GM18505 (cell line): ENCODE measurements around the gene ASPSCR1.
"Not testable (repeated sequence)": the region's sequence is repeated elsewhere in the genome, so short reads cannot be mapped to it uniquely, and the experiment has no call there.

Source experiments
- ATAC-seq: cut with Tn5 transposase; IDR thresholded peaks from one replicate; pipeline ENCODE4 v1.9.1; 2021; ENCODE audit not compliant: unreplicated experiment
- POLR2A ChIP-seq: IDR thresholded peaks from 4 replicates; pipeline ENCODE4 v1.6.1; 2011; ENCODE audit warnings: borderline replicate concordance; ENCODE audit not compliant: insufficient read depth, insufficient read length; ENCODE audit errors: extremely low read depth

Gene ASPSCR1

DNA sequence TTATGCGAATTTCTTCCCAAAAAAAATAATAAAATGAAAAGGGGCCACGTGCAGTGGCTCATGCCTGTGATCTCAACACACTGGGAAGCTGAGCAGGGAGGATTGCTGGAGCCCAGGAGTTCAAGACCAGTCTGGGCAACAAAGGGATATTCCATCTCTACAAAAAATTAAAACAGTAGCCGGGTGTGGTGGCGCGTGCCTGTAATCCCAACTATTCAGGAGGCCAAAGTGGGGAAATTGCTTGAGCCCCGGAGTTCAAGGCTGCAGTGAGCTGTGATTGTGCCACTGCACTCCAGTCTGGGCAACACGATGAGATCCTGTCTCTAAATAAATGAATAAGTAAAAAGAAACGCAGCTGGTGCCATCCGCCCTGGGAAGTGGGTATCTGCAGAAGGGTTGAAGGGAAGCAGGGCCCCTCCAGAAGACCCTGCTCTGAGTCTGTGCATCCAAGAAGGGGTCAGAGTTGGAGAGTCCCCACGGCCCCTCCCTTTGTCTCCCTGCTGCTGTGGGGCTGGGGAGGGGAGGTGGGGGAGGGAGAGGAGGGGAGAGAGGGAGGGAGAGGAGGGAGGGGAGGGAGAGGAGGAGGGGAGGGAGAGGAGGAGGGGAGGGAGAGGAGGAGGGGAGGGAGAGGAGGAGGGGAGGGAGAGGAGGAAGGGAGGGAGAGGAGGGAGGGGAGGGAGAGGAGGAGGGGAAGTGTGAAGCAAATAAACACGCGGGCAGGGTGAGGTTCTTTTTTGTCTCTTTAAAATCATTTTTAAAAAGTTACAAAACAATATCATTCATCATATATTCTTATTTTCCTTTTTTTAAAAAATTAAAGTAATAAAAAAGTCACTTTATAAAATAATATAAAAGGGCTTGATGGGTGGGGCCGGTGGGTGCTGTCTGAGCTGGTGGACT, 25.4 kb upstream of the ASPSCR1 start:
- ATAC-seq = no peak
- TF ChIP-seq POLR2A = no peak

DNA sequence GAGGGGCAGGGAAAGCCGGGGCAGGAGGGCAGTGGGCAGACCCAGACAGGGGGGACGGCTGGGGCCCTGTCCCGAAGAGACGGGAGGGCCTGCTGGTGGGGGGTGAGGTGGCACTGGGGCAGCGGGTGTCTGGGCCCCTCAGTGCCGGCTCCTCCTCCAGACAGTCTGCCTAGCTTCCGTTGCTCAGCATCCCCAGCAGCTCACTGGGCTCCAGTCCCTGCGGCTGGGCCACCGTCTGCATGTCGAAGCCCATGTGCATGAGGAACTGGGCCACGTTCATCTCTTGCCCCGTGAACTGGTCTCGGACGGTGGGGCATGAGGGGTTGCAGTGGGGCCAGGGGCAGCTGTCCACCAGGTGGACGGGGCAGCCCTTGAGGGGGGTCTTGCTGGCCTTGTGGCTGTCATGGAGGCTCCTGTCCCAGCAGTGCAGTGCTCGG, 24.6 kb upstream of the ASPSCR1 start:
- no peak for TF ChIP-seq POLR2A
- ATAC-seq = no peak

DNA sequence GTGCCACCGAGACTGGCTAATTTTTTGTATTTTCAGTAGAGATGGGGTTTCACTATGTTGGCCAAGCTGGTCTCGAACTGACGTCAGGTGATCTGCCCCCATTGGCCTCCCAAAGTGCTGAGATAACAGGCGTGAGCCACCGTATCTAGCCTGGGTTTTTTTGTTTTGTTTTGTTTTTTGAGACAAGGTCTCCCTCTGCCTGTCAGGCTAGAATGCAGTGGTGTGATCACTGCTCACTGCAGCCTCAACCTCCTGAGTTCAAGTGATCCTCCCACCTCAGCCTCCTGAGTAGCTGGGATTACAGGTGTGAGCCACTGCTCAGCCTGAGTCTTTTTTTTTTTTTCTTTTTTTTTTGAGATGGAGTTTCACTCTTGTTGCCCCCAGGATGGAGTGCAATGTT, 24.0 kb upstream of the ASPSCR1 start:
- ATAC-seq = not testable (repeated sequence)

DNA sequence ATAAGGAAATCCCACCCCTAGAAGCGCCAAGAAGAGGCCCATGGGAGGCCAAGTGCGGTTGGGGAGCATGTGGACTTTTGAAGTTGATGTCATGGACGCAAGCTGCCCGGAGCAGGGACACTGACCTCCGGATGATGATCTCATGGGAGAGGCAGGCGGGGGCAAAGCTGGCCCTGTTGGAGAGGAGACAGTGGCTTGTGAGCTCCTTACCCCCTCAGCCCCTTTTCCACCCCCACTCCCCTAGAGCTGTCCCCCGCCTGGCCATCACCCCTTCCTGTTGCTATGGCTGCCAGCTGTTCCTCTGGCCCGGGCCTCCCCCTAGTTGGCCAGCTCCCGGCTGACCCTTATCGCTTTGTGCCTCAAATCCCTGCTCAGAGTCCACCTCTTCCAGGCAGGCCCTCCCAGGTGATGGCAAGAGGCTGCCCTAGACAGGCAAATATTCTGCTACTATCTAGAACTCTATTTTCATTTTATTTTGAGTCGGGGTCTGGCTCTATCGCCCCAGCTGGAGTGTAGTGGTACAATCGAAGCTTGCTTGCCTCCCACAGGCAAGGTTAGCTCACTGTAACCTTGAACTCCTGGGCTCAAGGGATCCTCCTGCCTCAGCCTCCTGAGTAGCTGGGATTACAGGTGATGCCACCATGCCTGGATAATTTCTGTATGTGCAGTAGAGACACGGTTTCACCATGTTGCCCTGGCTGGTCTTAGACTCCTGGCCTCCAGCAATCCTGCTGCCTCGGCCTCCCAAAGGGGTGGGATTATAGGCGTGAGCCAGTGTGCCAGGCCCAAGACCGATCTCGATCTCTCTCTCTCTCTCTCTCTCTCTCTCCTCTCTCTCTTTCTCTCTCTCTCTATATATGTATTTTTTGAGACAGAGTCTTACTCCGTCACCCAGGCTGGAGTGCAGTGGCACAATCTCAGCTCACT, 23.0 kb upstream of the ASPSCR1 start:
- no peak for TF ChIP-seq POLR2A
- ATAC-seq = no peak

DNA sequence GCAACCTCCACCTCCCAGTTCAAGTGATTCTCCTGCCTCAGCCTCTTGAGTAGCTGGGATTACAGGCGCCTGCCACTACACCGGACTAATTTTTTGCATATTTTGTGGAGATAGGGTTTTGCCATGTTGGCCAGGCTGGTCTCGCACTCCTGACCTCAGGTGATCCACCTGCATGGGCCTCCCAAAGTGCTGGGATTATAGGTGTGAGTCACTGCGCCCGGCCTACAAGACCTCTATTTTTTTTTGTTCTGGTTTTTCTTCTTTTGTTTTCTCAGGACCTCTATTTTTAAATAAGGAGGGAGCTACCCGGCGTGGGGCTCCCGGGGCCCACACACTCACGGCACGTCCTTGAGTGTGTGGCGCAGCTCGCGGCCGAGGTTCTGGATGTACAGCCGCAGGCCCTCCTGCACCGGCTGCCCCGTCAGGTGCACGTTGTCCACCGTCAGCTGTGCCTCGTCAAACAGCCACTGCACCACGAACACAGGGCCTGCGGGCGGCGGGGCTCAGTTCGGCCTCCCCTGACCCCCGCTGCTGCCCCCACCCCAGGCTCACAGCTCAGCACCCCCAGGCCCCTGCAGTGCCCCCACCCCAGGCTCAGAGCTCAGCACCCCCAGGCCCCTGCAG, 22.3 kb upstream of the ASPSCR1 start:
- ATAC-seq = no peak
- TF ChIP-seq POLR2A = no peak

DNA sequence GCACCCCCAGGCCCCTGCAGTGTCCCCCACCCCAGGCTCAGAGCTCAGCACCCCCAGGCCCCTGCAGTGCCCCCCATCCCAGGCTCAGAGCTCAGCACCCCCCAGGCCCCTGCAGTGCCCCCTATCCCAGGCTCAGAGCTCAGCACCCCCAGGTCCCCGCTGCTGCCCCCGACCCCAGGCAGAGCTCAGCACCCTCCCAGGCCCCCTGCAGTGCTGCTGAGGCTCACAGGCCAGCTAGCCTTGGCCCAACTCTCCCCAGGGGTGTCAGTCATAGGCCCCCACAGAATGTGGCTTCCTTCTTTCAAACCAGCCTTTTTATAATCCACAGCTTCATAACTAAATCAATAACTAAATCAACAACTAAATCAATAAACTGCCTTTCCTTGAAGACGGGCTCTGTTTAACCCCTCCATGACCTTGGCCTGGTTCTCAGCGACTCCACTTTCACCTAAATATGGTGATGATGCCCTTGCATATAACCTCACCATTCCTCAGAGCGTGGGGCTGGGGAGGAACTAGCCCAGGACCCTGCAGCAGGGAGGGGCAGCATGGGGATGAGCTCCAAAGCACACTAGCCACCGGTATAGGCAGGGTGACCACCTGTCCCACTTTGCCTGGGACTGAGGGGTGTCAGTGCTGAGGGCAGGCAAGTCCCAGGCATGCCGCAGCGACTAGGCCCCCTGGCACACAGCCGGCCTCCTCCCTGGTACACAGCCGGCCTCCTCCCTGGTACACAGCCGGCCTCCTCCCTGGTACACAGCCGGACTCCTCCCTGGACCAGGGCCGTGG, 21.5 kb upstream of the ASPSCR1 start:
- ATAC-seq = no peak
- no peak for TF ChIP-seq POLR2A

DNA sequence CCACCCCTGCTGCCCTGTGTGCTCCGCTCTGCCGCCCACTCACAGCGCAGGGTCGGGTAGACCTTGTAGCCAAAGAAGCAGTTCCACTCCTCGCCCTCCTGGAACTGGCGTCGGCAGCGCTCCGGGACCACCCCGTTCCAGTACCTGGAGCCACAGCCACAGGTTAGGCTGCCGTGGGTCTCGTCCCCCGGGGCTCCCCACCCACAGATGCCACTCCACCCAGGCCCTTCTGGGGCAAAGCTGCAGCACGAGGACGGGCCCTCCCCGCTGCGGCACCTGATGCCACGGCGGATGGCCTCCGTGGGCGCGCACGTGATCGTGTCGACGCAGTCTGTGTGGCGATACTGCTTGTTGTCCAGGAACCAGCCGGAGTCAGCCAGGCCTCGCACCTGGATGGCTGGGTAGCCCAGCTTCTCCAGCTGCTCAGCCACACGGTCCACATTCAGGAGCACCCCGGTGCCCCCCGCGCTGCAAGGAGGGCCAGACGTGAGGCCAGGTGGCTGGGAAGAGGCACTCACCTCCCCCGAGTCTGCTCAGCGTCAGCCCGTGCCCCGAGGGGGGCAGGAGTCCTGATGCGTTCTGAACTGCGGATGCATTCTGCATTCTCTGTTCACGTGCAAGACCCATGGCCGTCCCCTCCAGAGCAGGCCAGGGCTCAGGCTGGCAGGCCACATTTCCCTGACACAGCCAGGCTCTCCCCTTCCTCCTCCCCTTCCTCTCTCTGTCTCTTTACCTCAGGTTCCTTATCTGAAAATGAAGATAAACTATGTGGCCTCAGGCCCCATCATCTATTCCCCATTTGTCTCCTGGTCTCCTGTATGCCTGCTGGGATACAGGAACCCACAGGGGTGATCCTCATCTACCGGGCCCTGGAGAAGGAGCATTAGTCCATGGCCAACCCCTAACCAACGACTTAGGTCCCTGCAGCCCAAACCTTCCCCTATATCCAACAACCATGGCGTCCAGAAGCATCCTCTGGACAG, 20.5 kb upstream of the ASPSCR1 start:
- no peak for ATAC-seq
- no peak for TF ChIP-seq POLR2A

DNA sequence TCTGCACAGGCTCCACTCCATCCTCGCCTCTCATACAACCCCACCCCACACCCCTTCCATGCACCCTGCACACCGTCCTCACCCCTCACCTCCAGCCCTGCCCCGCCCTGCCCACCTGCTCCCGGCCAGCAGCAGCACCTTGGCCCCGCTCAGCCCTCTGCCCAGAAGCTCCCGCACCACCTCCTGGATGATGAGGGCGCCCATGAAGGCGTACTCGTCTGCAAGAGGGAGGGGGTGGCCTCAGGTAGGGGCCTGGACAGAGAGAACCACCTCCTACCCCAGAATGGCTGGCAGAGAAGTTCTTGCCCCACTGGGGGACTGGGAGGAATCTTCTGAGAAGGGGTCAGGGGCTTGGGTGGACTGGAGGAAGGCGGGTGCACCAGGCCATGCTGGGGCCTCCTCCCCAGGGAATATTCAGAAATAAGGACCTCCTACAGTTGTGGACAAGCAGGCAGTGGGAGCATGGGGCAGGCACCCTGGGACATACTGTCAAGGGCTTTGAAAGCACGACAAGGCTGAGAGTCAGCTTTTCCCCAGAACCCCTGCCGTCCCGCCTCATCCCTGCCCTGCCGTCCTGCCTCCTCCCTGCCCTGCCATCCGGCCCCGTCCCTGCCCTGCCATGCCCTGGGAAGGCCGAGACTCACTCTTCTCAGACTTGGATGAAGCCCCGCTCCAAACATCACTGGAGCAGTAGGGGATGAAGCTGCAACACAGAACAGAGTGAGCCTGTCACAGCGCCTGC, 19.6 kb upstream of the ASPSCR1 start:
- no peak for ATAC-seq
- no peak for TF ChIP-seq POLR2A

DNA sequence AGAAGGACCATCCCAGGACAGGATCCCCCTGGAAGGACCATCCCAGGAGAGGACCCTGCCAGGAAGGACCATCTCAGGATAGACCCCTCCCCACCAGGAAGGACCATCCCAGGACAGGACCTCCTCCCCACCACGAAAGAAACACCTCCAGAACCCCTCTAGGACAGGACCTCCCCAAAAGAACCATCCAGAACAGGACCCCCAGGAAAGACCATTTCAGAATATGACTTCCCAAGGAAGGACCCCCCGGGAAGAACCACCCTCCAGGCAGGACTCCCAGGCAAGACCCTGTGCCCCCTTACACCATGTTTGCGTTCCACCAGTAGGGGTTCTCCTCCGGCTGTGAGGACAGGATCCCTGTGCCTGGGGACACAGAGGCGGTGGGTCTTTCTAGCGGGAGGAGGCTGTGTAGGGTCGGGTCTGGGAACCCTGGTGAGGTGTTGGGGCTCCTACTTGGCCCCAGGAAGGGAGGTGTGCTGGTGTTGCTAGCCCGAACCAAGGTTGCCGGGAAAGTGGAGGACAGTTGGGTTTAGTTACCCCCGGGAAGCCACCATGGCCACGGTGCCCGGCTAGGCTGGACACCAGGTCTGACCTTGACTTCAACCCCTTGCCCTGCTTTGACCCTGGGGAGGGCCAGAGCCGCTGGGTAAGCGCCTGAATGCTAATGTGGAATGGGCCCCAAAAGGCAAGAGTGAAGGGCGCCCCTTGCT, 18.6 kb upstream of the ASPSCR1 start:
- no peak for TF ChIP-seq POLR2A

DNA sequence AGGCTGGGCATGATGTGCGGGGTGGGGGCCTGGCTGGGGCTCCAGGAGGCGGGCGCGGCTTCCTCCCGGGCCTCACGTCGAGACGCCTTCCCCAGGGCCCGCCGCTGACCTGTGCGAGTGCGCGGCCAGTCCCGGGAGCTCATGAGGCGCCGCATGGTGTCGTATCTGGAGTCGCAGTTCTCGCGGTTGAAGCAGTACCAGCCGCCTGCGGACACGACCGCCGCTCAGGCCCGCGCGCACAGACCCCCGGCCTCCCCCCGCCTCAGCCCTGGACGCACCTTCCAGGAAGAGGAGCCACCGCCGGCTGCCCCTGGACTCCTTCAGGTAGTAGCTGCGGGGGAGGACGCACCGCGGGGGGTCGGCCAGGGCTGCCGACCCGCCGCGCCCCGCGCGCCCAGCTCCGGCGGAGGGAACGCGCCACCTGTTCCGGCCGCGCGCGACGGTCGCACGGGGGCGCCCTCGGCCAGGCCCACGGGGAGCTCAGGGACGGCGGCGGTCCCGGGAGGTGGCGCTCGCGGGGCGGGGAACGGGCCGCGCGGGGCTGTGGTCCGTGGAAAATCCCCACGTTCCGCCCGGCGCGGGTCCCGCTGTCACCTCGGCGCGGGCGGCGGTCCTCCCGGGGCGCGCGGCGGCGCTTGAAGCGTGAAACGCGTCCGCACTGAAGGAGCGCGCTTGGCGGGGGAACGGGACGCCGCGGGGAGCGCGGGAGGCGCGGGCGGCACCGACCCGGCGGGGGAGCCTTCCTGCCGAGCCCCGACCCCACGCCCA, 17.9 kb upstream of the ASPSCR1 start:
- ATAC-seq = peak; percentile 53
- no peak for TF ChIP-seq POLR2A

More for the DNA sequence above, 18.6 kb upstream of the ASPSCR1 start:
- ATAC-seq = no peak
